ENCODE results near the gene PYY.

DNA sequence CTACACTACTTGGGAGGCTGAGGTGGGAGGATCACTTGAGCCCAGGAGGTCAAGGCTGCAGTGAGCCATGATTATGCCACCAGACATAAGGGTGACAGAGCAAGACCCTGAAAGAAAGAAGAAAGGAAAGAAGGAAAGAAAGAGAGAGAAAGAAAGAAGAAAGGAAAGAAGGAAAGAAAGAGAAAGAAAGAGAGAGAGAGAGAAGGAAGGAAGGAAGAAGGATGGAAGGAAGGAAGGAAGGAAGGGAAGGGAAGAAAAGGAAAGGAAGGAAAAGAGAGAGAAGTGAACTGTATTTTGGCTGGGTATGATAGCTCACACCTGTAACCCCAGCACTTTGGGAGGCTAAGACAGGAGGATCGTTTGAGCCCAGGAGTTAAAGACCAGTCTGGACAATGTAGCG lies 24.3 kb upstream of the PYY start:
- TF ChIP-seq, protein P1, sequence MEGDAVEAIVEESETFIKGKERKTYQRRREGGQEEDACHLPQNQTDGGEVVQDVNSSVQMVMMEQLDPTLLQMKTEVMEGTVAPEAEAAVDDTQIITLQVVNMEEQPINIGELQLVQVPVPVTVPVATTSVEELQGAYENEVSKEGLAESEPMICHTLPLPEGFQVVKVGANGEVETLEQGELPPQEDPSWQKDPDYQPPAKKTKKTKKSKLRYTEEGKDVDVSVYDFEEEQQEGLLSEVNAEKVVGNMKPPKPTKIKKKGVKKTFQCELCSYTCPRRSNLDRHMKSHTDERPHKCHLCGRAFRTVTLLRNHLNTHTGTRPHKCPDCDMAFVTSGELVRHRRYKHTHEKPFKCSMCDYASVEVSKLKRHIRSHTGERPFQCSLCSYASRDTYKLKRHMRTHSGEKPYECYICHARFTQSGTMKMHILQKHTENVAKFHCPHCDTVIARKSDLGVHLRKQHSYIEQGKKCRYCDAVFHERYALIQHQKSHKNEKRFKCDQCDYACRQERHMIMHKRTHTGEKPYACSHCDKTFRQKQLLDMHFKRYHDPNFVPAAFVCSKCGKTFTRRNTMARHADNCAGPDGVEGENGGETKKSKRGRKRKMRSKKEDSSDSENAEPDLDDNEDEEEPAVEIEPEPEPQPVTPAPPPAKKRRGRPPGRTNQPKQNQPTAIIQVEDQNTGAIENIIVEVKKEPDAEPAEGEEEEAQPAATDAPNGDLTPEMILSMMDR (IDR thresholded peaks at IDR 0.05): no peak
- no peak for TF ChIP-seq POLR2A (IDR thresholded peaks at IDR 0.05)

Data from heart left ventricle (tissue), 13 donors.